Putamen (tissue), 1 donor: Measurements from ENCODE around the gene IGSF21.

Experiments used
- DNase-seq: peaks from one replicate; pipeline ENCODE4 v3.0.0-alpha.2; 2016; ENCODE audit warnings: low spot score

IGSF21 gene

GRCh38 chr1:18262726-18263125 is 155.1 kb downstream of the IGSF21 start:
- no peak for DNase-seq

GRCh38 chr1:18263547-18264120 is 156.0 kb downstream of the IGSF21 start:
- no peak for DNase-seq

GRCh38 chr1:18264450-18265039 is 156.9 kb downstream of the IGSF21 start:
- DNase-seq, result no peak

GRCh38 chr1:18265641-18266040 is 158.0 kb downstream of the IGSF21 start:
- DNase-seq, result no peak

GRCh38 chr1:18266391-18266790 is 158.8 kb downstream of the IGSF21 start:
- no peak for DNase-seq

- no peak for DNase-seq
Observed at GRCh38 chr1:18271336-18271735, 163.7 kb downstream of the IGSF21 start.

- DNase-seq, result no peak
Observed at GRCh38 chr1:18278946-18279345, 171.3 kb downstream of the IGSF21 start.

- DNase-seq, result no peak
Observed at GRCh38 chr1:18279351-18280074, 171.9 kb downstream of the IGSF21 start.

GRCh38 chr1:18280956-18281355 is 173.4 kb downstream of the IGSF21 start:
- no peak for DNase-seq

GRCh38 chr1:18282851-18283600 is 175.4 kb downstream of the IGSF21 start:
- DNase-seq, result no peak

- no peak for DNase-seq
Observed at GRCh38 chr1:18283601-18284385, 176.2 kb downstream of the IGSF21 start.

- no peak for DNase-seq
Observed at GRCh38 chr1:18284805-18285537, 177.4 kb downstream of the IGSF21 start.

GRCh38 chr1:18285538-18285924 is 177.9 kb downstream of the IGSF21 start:
- no peak for DNase-seq

GRCh38 chr1:18288722-18289121 is 181.1 kb downstream of the IGSF21 start:
- peak; percentile 3 for DNase-seq

GRCh38 chr1:18289597-18289996 is 182.0 kb downstream of the IGSF21 start:
- DNase-seq, result no peak

GRCh38 chr1:18290740-18291412 is 183.3 kb downstream of the IGSF21 start:
- DNase-seq, result no peak

GRCh38 chr1:18292531-18292930 is 184.9 kb downstream of the IGSF21 start:
- DNase-seq, result no peak

GRCh38 chr1:18293291-18293690 is 185.7 kb downstream of the IGSF21 start:
- no peak for DNase-seq

GRCh38 chr1:18294437-18295176 is 187.0 kb downstream of the IGSF21 start:
- DNase-seq, result no peak
